ENCODE results near the gene OR4M1.
"Not testable (repeated sequence)": the region's sequence is repeated elsewhere in the genome, so short reads cannot be mapped to it uniquely, and the experiment has no call there.

The OR4M1 gene

GRCh38 chr14:19773204-19773603 is at the start of gene OR4M1:
Gene OR4M1 (plus strand): TSS chr14:19773504. CDS start chr14:19780323, 6,819 bp downstream.
- DNase-seq (ENCODE audit: low read depth): not testable (repeated sequence)

DNA sequence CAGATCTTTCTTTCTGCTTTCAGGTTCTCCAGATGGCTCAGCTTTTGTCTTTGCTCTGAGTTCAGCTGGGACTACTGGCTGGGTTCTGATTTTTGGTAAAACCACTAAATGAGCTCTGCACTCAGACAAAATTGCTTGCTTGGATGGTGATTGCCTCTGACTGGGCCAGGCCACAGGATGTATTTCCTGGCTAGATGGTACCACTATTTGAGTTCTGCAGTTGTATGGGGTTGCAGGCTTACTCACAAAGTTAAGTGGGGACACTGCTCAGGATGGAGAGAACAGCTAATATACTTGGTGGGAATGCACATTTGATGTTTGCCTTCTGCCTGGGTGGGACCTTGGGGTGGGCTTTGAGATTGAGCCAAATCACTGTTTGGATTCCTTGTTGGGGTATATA is 43.9 kb upstream of the OR4M1 start:
- no peak for DNase-seq (ENCODE audit: low read depth)

DNA sequence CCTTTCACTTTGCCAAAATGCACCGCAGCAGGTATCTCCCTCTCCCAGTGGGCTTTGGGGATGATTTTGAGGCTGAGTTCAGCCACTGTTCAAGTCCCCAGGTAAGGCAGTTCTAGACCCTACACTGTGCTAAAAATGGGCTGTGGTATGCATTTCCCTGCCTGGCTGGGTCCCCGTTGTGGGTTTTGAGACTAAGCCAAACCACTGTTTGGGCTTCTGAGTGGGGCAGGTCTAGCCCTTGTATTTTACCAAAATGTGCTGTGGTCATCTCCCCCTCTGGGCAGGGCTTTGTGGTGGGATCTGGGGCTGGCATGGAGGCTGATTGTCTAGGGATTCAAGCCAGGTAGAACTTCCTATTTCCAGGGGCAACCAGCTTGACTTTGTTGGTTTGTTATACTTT is 43.5 kb upstream of the OR4M1 start:
- DNase-seq (ENCODE audit: low read depth): no peak

DNA sequence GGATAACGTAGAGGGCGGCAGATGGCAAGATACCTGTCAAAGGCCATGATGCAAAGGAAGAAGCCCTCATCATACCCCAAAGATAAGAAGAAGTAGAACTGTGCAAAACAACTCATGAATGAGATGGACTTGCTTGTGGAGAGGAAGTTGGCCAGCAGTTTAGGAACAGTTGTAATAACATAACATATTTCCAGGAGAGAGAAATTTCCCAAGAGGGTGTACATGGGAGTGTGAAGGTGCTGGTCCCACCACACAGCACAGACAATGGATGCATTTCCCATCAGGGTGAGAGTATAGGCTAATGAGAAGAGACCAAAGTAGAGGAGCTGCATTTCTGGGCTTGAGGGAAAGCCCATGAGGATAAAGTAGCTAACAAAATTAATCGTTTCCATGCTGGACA is 39.4 kb upstream of the OR4M1 start:
- DNase-seq (ENCODE audit: low read depth): not testable (repeated sequence)

DNA sequence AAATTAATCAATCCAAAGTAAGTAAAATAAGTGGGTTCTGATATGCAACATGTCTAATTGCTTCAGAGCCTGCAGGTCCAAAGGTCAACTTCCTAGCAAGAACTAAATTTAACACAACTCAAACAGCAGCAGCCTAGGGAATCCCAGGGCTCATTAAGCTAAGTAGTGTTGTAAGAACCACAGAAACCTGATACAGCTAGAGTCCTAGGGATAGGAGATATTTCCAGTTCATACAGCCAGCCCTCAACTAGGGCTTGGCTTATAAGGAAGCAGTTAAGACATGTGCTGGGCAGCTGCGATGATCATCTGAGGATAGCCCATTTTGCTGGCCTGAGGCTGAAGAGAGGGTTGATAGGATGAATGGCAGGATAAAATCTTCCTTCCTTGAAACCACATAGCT is 30.0 kb upstream of the OR4M1 start, which contains the start of gene OR4Q3:
OR4Q3 (plus strand) TSS at position 316 of the 400 bp plus-strand sequence.
- no peak for DNase-seq (ENCODE audit: low read depth)

- DNase-seq (ENCODE audit: low read depth): not testable (repeated sequence)
Observed at GRCh38 chr14:19752316-19752715, 21.0 kb upstream of the OR4M1 start.

- no peak for DNase-seq (ENCODE audit: low read depth)
Observed at GRCh38 chr14:19754172-19754571, 19.1 kb upstream of the OR4M1 start.

DNA sequence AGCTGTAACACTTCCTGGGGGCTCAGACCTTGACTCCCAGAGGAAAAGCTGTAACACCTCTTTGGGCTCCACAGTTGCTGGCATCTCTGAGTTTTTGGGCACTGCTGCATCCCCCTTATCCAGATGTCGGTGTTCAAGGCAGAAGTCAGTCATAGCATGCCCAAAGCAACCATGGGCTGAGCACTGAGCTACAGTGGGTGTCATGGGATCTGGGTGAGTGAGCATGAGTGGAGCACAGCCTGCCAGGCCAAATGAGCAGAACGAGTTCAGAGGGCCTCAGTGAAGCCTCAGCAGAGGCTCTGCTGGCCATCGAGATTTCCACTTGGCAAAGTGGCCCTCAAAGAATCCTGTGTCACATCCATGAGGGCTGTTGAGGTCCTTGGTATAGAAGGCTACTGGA is 1.8 kb upstream of the OR4M1 start:
- DNase-seq (ENCODE audit: low read depth): not testable (repeated sequence)

GRCh38 chr14:19771895-19772430 is 1.3 kb upstream of the OR4M1 start:
- DNase-seq (ENCODE audit: low read depth): no peak

- not testable (repeated sequence) for DNase-seq (ENCODE audit: low read depth)
Observed at GRCh38 chr14:19772454-19772853, 850 bp upstream of the OR4M1 start.

DNA sequence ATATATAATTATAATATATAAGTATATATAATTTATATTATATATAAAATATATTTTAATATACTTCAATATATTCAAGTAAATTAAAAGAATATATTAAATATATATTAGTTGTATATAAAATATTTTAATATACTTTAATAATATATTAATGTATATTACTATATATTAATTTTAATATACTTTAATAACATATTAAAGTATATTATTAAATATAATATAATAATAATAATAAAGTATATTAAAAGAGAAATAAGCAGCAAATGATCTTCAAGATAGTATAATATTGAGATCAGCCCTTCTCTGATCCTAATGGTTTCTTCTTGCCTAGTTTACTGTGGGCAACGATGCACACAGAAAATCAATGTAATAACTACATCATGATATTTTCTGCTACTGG is 2.3 kb downstream of the OR4M1 start:
- DNase-seq (ENCODE audit: low read depth): no peak

DNA sequence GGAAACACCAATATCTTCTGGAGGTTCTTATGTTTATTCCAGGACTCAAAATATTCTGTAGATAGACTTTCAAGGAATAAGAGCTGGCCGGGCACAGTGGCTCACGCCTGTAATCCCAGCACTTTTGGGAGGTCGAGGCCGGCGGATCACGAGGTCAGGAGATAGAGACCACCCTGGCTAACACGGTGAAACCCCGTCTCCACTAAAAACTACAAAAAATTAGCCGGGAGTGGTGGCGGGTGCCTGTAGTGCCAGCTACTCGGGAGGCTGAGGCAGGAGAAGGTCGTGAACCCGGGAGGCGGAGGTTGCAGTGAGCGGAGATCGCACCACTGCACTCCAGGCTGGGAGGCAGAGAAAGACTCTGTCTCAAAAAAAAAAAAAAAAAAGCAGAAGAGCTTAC is 12.5 kb downstream of the OR4M1 start:
- DNase-seq (ENCODE audit: low read depth): not testable (repeated sequence)

DNA sequence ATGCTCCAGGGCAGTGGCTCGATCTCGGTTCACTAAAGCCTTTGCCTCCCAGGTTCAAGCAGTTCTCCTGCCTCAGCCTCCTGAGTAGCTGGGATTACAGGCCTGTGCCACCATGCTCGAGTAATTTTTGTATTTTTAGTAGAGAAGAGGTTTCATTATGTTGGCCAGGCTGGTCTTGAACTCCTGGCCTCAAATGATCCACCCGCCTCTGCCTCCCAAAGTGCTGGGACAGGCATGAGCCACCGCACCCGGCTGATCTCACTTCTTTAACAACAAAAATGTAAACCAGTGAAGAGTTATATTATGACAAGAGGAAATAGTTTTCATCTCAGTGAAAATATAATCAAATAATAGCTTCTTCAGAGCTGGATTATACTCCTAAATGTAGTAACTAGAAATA is 14.0 kb downstream of the OR4M1 start:
- DNase-seq (ENCODE audit: low read depth): not testable (repeated sequence)

GRCh38 chr14:19788150-19788549 is 14.8 kb downstream of the OR4M1 start:
- DNase-seq (ENCODE audit: low read depth): not testable (repeated sequence)

DNA sequence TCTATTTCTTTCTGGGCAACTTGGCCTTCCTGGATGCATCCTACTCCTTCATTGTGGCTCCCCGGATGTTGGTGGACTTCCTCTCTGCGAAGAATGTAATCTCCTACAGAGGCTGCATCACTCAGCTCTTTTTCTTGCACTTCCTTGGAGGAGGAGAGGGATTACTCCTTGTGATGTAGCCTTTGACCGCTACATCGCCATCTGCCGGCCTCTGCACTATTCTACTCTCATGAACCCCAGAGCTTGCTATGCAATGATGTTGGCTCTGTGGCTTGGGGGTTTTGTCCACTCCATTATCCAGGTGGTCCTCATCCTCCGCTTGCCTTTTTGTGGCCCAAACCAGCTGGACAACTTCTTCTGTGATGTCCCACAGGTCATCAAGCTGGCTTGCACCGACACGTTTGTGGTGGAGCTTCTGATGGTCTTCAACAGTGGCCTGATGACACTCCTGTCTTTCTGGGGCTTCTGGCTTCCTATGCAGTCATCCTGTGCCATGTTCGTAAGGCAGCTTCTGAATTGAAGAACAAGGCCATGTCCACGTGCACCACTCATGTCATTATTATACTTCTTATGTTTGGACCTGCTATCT is 23.3 kb downstream of the OR4M1 start:
- not testable (repeated sequence) for DNase-seq (ENCODE audit: low read depth)

DNA sequence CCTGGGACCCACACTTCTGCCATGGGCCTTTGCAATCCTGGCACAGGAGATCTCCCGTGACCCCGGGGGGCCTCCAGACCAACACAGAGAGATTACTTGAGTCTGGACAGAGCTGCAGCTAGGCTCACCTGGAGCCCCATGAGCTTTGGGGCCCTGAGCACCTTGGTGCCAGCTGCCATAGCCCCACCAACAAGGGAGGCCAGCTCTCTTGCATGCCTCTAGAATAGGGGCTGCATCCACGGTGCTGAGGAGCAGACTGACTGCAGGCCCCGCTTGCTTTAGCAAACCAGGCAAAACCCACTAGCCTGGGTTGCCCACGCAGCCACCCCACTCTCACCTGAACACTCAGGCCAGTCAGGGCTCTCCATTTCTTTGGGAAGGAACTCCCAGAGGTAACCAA is 26.6 kb downstream of the OR4M1 start:
- no peak for DNase-seq (ENCODE audit: low read depth)

DNA sequence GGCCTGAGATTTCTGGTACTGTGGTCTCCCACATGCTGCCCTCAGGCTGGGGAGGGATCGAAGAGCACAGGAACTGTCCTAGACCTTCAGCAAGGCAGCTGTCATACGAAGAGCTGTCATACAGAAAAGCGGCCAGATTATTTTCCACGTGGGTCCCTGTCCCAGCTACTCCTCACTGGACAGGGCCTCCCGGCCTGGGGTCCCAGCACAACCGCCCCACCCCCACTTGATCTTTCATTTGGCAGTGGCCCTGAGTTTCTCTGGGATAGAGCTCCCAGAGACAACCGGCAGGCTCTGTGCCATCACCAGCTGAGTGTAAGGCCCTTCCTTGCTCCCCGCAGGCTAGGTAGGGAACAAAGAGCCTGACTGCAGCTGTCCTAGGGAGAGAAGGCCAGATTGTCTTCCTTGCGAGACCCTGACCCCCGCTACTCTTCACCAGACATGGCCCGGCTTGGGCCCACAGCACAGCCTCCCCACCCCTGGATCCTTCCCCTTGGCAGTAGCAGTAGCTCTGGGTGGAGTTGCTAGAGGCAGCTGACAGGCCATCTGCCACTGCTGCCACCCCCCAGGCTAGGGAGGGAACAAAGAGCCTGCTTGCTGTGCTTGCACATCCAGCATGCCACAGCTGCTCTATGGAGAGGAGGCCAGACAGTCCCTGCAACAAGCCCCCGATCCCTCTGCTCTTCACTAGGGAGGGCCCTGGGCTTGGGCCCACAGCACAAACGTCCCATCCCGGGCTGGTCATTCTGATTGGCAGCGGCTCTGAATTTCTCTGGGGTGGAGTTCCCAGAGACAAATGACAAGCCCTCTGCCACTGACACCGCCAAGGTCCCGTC is 27.2 kb downstream of the OR4M1 start:
- DNase-seq (ENCODE audit: low read depth): no peak

GRCh38 chr14:19801118-19801464 is 27.8 kb downstream of the OR4M1 start:
- DNase-seq (ENCODE audit: low read depth): no peak

- not testable (repeated sequence) for DNase-seq (ENCODE audit: low read depth)
Observed at GRCh38 chr14:19803470-19803869, 30.2 kb downstream of the OR4M1 start, which contains the start of gene OR4N2. Gene OR4N2 (plus strand): TSS chr14:19803770. CDS start chr14:19827449, 23,679 bp downstream.

GRCh38 chr14:19813171-19813920 is 40.0 kb downstream of the OR4M1 start:
- not testable (repeated sequence) for DNase-seq (ENCODE audit: low read depth)

GRCh38 chr14:19819879-19820278 is 46.6 kb downstream of the OR4M1 start:
- DNase-seq (ENCODE audit: low read depth): not testable (repeated sequence)

DNA sequence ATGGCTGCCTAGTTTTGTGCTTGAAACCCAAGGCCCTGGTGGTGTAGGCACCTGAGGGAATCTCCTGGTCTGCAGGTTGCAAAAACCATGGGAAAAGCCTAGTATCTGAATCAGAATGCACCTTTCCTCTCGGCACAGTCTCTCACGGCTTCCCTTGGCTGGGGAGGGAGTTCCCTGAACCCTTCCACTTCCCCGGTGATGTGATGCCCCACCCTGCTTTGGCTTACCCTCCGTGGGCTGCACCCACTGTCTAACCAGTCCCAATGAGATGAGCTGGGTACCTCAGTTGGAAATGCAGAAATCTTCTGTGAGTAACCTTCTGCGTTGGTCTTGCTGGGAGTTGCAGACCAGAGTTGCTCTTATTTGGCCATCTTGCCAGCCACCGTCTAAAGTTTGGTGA is 47.7 kb downstream of the OR4M1 start:
- DNase-seq (ENCODE audit: low read depth): not testable (repeated sequence)

Measured in stimulated activated CD4-positive, alpha-beta T cell treated with anti-CD3 and anti-CD28 coated beads, Interleukin-2, amount 100 ng/mL, for 4 hours (primary cell).